OCI-LY7 (cell line): ENCODE data around the gene TTLL5. TPM values are rescaled to one million over a fixed set of nuclear protein-coding genes. Genes with fewer than 3 reads are reported as not detected.

ENCODE experiments used
- BruUV-seq: library from RNA; stranded (reverse); fragments of 400-500 nt; replicated peaks from 2 replicates; lab custom pipeline; 2021; lab: Mats Ljungman, UMichigan
- CTCF ChIA-PET: fragments of 300-600 bp; sonication (Branson Sonifier 250); formaldehyde crosslinking; loops from one replicate; lab custom pipeline; 2022; ENCODE audit warnings: antibody characterized with exemption; ENCODE audit not compliant: unreplicated experiment; lab: Charles Lee
- POLR2A ChIA-PET: fragments of 300-600 bp; sonication (Branson Sonifier 250); formaldehyde crosslinking; loops from one replicate; lab custom pipeline; 2022; ENCODE audit warnings: antibody characterized with exemption; lab: Charles Lee
- DNase-seq: peaks from one replicate; pipeline ENCODE4 v3.0.0-alpha.2; 2015; ENCODE audit warnings: low spot score
- H2AFZ ChIP-seq: fragments of 200-600 bp; sonication (generic), shearing (Covaris generic); 2 replicates; pipeline ENCODE4 v1.6.1; 2014; ENCODE audit warnings: mild to moderate bottlenecking, antibody characterized with exemption, low read length, moderate library complexity
- H3K27ac ChIP-seq: fragments of 200-600 bp; sonication (generic); 2 replicates; pipeline ENCODE4 v1.5.1; 2014; ENCODE audit warnings: mixed run types, low read depth, mild to moderate bottlenecking, moderate library complexity, low read length, inconsistent platforms; ENCODE audit not compliant: poor library complexity, severe bottlenecking
- H3K36me3 ChIP-seq: fragments of 200-600 bp; sonication (generic); 2 replicates; pipeline ENCODE4 v1.6.1; 2014; ENCODE audit warnings: mild to moderate bottlenecking, antibody characterized with exemption, low read length, moderate library complexity, mixed read lengths; ENCODE audit not compliant: insufficient read depth
- H3K4me1 ChIP-seq: fragments of 200-600 bp; sonication (generic); 2 replicates; pipeline ENCODE4 v1.5.1; 2014; ENCODE audit warnings: mild to moderate bottlenecking, low read length; ENCODE audit not compliant: insufficient read depth, poor library complexity, severe bottlenecking
- H3K4me2 ChIP-seq: fragments of 200-600 bp; sonication (generic); 2 replicates; pipeline ENCODE4 v1.6.1; 2014; ENCODE audit warnings: mild to moderate bottlenecking, low read length
- H3K4me3 ChIP-seq: fragments of 200-600 bp; sonication (generic); 2 replicates; pipeline ENCODE4 v1.5.1; 2014; ENCODE audit warnings: mild to moderate bottlenecking, low read depth, low read length; ENCODE audit not compliant: poor library complexity, severe bottlenecking
- H3K79me2 ChIP-seq: fragments of 200-600 bp; sonication (generic); 2 replicates; pipeline ENCODE4 v1.6.1; 2016; ENCODE audit warnings: low read depth, mild to moderate bottlenecking, low read length, moderate library complexity, mixed read lengths; ENCODE audit not compliant: insufficient read depth
- H3K9me2 ChIP-seq: fragments of 200-600 bp; sonication (generic); 2 replicates; pipeline ENCODE4 v1.6.1; 2016; ENCODE audit warnings: mild to moderate bottlenecking, low read length, mixed read lengths; ENCODE audit not compliant: insufficient read depth
- H3K9me3 ChIP-seq: fragments of 200-600 bp; sonication (generic); 2 replicates; pipeline ENCODE4 v1.6.1; 2014; ENCODE audit warnings: mild to moderate bottlenecking, mixed run types, low read length, mixed read lengths
- H4K20me1 ChIP-seq: fragments of 200-600 bp; sonication (generic); 2 replicates; pipeline ENCODE4 v1.6.1; 2014; ENCODE audit warnings: mild to moderate bottlenecking, antibody characterized with exemption, low read length, moderate library complexity, mixed read lengths; ENCODE audit not compliant: insufficient read depth
- EZH2phosphoT487 ChIP-seq: fragments of 200-600 bp; sonication (generic); IDR thresholded peaks from 2 replicates; pipeline ENCODE4 v1.6.1; 2018; ENCODE audit warnings: low read depth, borderline replicate concordance, mild to moderate bottlenecking, mixed run types, antibody characterized with exemption, low read length, moderate library complexity, mixed read lengths
- intact Hi-C: fragments of 100-400 bp; cut with micrococcal nuclease; formaldehyde crosslinking; loops from one replicate; pipeline ENCODE4 v1.10.0; 2022; ENCODE audit not compliant: unreplicated experiment
- total RNA-seq, 2 experiments: library from RNA; depleted of rRNA in 1 of 2; stranded (reverse); fragments of >200 nt in 1 of 2; shearing (Covaris generic) in 1 of 2; gene quantifications; 2 replicates each; pipeline ENCODE4 v1.2.3, GENCODE V29; 2014 to 2022
- TF ChIP-seq, protein P1 (sequence below): fragments of 200-600 bp; sonication (generic); conservative IDR thresholded peaks from 2 replicates; pipeline ENCODE4 v1.5.1; 2014; ENCODE audit warnings: mild to moderate bottlenecking, antibody characterized with exemption, low read length, moderate library complexity, mixed read lengths

The TTLL5 gene
- total RNA-seq, 2 experiments from 2014 or later, result 34.3 to 55.6 TPM

- POLR2A ChIA-PET, result interaction anchor here (0.6 to 1.3 kb wide), 3 partner anchors 9 to 1534 kb away, joined by 4 to 5 read pairs (median 4); no protein-coding TSS in a partner anchor
- CTCF ChIA-PET, result interaction anchor here (0.6 kb wide), 1 partner anchor 20 kb away, joined by 3 read pairs; no protein-coding TSS in a partner anchor
- no peaks in the 10 kb centered on the region for H3K79me2 ChIP-seq
- no peaks in the 10 kb centered on the region for H3K9me3 ChIP-seq
- no peak for DNase-seq
- H3K4me3 ChIP-seq, result no peak overlapping the region
- peaks cover 4% of the 10 kb centered on the region for H3K4me1 ChIP-seq
- H3K27ac ChIP-seq, result no peak overlapping the region
- intact Hi-C loops, result no loop called here
- no TSS peak for BruUV-seq
- no peak overlapping the region for H2AFZ ChIP-seq
- H3K4me2 ChIP-seq, result no peak overlapping the region
- H4K20me1 ChIP-seq, result no peaks in the 10 kb centered on the region
- H3K9me2 ChIP-seq, result no peaks in the 10 kb centered on the region
- TF ChIP-seq, protein P1, sequence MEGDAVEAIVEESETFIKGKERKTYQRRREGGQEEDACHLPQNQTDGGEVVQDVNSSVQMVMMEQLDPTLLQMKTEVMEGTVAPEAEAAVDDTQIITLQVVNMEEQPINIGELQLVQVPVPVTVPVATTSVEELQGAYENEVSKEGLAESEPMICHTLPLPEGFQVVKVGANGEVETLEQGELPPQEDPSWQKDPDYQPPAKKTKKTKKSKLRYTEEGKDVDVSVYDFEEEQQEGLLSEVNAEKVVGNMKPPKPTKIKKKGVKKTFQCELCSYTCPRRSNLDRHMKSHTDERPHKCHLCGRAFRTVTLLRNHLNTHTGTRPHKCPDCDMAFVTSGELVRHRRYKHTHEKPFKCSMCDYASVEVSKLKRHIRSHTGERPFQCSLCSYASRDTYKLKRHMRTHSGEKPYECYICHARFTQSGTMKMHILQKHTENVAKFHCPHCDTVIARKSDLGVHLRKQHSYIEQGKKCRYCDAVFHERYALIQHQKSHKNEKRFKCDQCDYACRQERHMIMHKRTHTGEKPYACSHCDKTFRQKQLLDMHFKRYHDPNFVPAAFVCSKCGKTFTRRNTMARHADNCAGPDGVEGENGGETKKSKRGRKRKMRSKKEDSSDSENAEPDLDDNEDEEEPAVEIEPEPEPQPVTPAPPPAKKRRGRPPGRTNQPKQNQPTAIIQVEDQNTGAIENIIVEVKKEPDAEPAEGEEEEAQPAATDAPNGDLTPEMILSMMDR, result no peak
- TF ChIP-seq EZH2phosphoT487, result no peak
- H3K36me3 ChIP-seq, result peaks cover 20% of the 10 kb centered on the region; the same call in 1 of the 2 replicates
Observed at GRCh38 chr14:75812622-75813021, 151.6 kb downstream of the TTLL5 start.

- intact Hi-C loops, result no loop called here
- ChIA-PET POLR2A (interaction anchor here (0.7 kb wide), 2 partner anchors 54 to 174 kb away, joined by 4 to 5 read pairs; no protein-coding TSS in a partner anchor), CTCF (no interaction called here)
- TF ChIP-seq EZH2phosphoT487, result no peak
- TF ChIP-seq, protein P1, result no peak
- Histone ChIP-seq H3K4me2 (no peak overlapping the region), H2AFZ (no peak overlapping the region), H3K27ac (no peak overlapping the region), H3K36me3 (peaks cover 24% of the 10 kb centered on the region), H3K9me3 (no peaks in the 10 kb centered on the region), H3K79me2 (no peaks in the 10 kb centered on the region), H3K4me1 (no peaks in the 10 kb centered on the region), H3K9me2 (no peaks in the 10 kb centered on the region), H3K4me3 (no peak overlapping the region), H4K20me1 (no peaks in the 10 kb centered on the region)
- BruUV-seq, result no TSS peak
- DNase-seq, result no peak
Observed at GRCh38 chr14:75820761-75821160, 159.7 kb downstream of the TTLL5 start.

- no peaks in the 10 kb centered on the region for H4K20me1 ChIP-seq
- intact Hi-C loops, result no loop called here
- BruUV-seq, result no TSS peak
- no peaks in the 10 kb centered on the region for H3K79me2 ChIP-seq
- H3K4me1 ChIP-seq, result no peaks in the 10 kb centered on the region
- no peak overlapping the region for H3K4me3 ChIP-seq
- TF ChIP-seq EZH2phosphoT487, result no peak
- TF ChIP-seq, protein P1, result no peak
- ChIA-PET POLR2A (interaction anchor here (0.6 to 1.3 kb wide), 3 partner anchors 8 to 11 kb away, joined by 3 to 5 read pairs (median 4); no protein-coding TSS in a partner anchor), CTCF (no interaction called here)
- no peak overlapping the region for H2AFZ ChIP-seq
- H3K4me2 ChIP-seq, result no peak overlapping the region
- H3K9me2 ChIP-seq, result no peaks in the 10 kb centered on the region
- H3K9me3 ChIP-seq, result no peaks in the 10 kb centered on the region
- no peak for DNase-seq
- H3K27ac ChIP-seq, result no peak overlapping the region
- H3K36me3 ChIP-seq, result peaks cover 24% of the 10 kb centered on the region
Observed at GRCh38 chr14:75821831-75822521, 160.9 kb downstream of the TTLL5 start.
